SH-SY5Y (cell line): ENCODE measurements around the gene KCNB1.

Source experiments
- GATA2 ChIP-seq: IDR thresholded peaks from 2 replicates; pipeline ENCODE4 v1.6.1; 2011; ENCODE audit warnings: mild to moderate bottlenecking, low read depth, low read length
- GATA3 ChIP-seq: IDR thresholded peaks from 2 replicates; pipeline ENCODE4 v1.6.1; 2011; ENCODE audit warnings: low read depth, mild to moderate bottlenecking, low read length, moderate library complexity

The KCNB1 gene

DNA sequence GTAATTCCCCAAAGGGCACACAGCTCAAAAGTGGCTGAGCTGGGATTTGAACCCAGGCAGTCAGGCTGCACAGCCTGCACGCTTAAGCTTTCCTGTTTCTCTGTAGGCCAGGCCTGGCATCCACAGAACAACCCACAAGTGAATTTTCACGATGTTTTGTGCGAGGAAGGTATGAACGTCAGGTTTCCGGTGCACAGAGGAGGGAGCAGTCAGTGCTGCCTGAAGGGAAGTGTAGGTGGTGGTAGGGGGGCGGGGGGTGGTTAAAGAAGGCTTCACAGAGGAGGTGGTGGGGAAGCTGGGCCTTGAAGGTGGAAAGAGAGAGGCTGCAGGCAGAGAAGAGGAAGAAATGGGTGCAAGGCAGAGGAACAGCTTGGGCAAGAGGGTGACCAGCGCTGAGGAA is 14.1 kb downstream of the KCNB1 start:
- TF ChIP-seq GATA2, result no peak
- no peak for TF ChIP-seq GATA3

DNA sequence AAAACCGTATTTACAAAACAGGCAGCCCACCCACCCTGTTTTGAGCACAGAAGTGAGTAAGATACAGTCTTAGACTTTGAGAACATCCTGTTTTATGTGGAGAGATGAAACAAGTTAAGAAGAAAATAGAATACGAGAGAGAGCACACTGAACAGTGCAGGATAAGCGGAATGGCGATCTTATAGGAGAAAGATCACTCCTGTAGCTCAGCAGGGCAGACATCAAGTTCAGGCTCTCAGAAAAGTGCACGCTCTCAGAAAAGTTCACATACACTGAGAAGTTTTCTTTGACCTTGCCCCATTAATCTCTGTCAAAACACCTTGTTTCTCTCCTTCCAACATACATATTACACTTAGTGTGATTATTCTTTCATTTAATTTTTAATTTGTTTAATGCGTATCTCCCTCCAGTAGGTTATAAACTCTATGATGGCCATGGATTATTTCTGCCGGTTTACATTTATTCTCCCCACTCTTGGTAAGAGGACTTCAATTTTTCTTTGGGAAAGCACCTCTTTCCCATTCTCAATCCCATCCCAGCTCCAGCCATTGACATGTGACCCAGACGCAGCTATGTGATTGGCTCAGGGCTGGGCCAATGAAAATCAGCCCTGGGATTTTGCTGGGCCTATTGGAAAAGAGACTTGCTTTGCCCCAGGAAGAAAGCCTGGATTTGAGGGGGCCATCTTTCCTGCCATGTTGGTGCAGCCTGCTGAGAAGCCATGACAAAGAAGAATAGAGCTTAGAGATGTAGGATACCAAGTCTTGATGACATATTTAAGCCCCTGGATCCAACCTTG is 16.2 kb downstream of the KCNB1 start:
- no peak for TF ChIP-seq GATA3
- TF ChIP-seq GATA2, result no peak

DNA sequence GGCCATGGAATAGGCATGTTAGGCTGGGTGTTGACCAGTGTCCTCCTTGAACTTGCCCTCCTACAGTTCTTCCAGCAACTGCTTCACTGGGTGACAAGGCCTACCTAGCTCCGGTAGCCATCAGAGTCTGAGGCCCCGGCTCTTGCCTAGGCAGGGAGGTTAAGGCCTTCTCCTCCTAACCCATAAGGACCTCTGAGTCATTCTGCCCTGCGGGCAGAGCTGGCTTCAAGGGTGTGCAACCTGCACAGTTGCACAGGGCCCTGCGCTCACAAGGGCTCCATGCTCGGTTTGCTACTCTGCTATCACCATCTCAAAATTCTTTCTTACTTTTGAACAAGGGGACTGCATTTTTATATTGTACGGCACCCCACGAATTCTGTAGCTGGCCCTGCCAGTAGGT is 17.9 kb downstream of the KCNB1 start:
- no peak for TF ChIP-seq GATA3
- no peak for TF ChIP-seq GATA2

DNA sequence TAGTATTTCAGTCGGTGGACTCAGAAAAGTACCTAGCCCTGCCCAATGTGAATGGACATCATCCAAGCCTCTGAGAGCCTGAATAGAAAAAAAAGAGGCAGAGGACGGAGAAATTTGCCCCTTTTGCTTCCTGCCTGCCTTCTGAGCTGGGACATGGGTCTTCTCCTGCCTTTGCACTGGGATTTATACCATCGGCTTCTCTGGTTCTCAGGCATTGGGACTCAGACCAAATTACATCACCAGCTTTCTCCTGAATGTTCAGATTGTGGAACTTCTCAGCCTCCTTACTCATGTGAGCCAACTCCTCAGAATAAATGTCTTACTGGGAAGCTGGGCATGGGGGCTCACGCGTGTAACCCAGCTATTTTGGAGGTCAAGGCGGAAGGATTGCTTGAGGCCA is 19.8 kb downstream of the KCNB1 start:
- TF ChIP-seq GATA2 (no peak), GATA3 (no peak)

DNA sequence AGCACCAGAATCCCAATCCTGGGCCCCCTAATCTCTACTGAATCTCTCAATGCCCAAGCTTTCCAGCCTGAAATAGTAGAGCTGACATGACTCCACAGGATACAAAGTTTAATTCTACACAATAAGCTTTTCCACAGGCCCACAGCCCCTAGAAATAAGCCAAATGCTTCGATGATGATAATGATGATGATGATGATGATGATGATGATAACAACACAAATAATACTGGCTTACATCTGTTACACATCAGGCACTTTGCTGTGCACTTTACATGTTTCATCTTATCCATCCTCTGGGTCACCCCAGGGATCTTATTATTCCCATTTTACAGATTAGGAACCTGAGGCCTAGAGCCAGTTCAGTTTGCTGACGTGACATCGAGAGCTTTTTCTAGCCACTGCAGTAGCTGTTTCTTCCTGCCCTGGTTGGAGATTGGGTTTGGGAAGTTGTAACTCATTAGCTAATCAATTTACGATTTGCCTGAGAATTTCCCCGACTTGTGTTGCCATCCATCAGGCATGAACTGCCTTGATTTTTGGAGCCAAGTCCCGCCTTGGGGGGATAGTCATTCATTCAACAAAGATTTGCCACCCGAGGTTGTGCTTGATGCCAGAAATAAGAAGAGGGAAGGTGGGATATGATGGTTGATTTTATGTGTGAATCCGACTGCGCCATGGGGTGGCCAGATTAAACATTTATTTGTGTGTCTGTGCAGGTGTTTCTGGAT is 20.4 kb downstream of the KCNB1 start:
- TF ChIP-seq GATA3 (no peak), GATA2 (no peak)

- no peak for TF ChIP-seq GATA2
Measured at GRCh38 chr20:49460916-49461315, 21.6 kb downstream of the KCNB1 start.

GRCh38 chr20:49460131-49460530 is 22.3 kb downstream of the KCNB1 start:
- TF ChIP-seq GATA2, result no peak
- TF ChIP-seq GATA3, result no peak

DNA sequence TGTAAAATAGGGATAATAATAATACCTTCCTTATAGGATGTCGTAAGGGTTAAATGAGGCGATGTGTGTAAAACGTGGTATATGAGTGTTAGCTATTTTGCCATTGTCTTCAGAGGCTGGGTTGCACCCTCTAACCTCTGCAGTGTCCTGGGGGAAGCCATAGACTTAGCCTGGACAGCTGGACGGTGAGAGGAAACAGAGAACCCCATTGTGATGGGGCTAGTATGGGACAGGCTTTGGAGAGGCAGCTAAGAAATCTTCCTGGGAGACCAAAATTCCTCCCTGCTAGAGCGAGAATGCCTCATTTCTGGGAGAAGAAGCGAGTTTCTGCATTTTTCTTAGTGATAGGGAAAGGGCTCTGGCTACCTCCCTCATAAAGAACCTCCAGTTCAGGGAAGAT is 22.8 kb downstream of the KCNB1 start:
- TF ChIP-seq GATA3 (no peak), GATA2 (no peak)

- TF ChIP-seq GATA3 (no peak), GATA2 (no peak)
Measured at GRCh38 chr20:49457444-49457843, 25.0 kb downstream of the KCNB1 start.

DNA sequence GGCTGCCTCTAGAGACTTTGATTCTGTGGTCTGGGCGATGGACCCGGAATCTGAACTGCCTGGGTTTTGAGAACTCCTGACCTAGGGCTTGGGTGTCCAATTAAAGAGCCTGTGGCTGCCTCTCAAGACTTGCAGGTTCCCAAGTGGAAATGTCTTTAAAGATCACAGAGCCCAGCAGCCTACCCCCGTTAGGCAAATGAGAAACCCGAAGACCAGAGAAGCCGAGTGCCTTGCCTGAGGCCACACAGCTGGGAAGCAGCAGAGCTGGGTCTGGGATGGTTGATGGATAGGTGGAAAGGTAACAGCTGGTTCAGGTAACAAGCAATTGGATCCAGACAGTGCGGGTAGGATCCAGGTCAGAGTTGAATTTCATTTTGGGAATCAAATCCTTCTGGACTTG is 25.8 kb downstream of the KCNB1 start:
- TF ChIP-seq GATA3 (no peak), GATA2 (no peak)

- no peak for TF ChIP-seq GATA2
- no peak for TF ChIP-seq GATA3
Measured at GRCh38 chr20:49455691-49456090, 26.8 kb downstream of the KCNB1 start.

GRCh38 chr20:49452011-49452482 is 30.4 kb downstream of the KCNB1 start:
- TF ChIP-seq GATA2, result no peak
- no peak for TF ChIP-seq GATA3

DNA sequence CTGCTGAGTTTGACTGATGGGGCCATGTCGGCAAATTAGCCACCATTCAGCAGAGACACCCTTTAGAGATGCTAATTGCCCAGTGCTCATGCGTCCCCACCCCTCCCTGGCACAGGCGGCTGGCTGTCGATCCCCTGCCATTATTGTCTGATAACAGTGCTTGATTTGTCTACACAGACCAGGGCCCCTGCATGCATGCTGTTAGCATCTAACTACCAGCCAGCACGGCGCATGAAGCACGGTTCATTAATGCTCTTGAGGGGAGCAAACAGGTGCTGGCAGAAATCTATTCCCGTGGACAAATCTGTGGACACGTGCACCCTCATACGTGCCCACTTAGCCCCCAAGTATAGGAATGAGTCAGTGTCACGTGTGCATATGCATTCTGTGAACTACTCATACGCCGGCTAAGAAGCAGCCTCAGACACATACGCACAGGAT is 32.2 kb downstream of the KCNB1 start:
- TF ChIP-seq GATA3 (no peak), GATA2 (peak; percentile 67)

DNA sequence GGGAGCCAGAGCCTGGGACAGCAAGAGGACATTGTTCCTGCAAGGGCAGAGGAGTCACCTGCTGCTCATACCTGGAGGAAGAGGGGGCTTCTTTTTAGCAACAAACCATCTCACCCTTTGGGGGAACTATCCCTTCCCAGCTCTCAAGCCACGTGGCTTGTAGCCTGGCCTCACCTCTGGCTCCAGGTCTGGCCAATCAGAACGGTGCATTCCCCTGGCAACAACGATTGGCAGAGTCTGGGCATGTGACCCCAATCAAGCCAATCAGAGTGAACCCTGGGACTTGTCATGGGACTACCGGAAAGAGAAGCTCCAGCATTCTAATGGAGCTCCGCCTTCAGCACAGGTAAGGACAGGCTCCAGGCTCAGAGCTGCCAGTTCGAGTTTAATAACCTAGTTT is 33.6 kb downstream of the KCNB1 start:
- TF ChIP-seq GATA2 (no peak), GATA3 (no peak)

- TF ChIP-seq GATA2 (no peak), GATA3 (no peak)
Measured at GRCh38 chr20:49447946-49448809, 34.3 kb downstream of the KCNB1 start.
